Measurements from ENCODE around the gene ATP5PF. TPM values are rescaled to one million over a fixed set of nuclear protein-coding genes. Genes with fewer than 3 reads are reported as not detected.
"Not testable (repeated sequence)": the region's sequence is repeated elsewhere in the genome, so short reads cannot be mapped to it uniquely, and the experiment has no call there.

ATP5PF gene
- total and polyA plus RNA-seq, 10 of the 15 experiments (the other 5 are each of a cell fraction or from before 2014, with no cell fraction given) = 103 to 1,604 (median 487) TPM

- TF ChIP-seq ZBTB40 (IDR thresholded peaks at IDR 0.05; ENCODE audit: borderline replicate concordance) (peak; percentile 99), SRF (IDR thresholded peaks at IDR 0.05; ENCODE audit: low read depth in 2 of 2, low read length in 2 of 2) (peak; percentile 63 to 74), CREM (IDR thresholded peaks at IDR 0.05; ENCODE audit: low read depth) (peak; percentile 88), KDM1A (IDR thresholded peaks at IDR 0.05; ENCODE audit: borderline replicate concordance) (no peak), CBFB (IDR thresholded peaks at IDR 0.05; ENCODE audit: low read depth) (peak; percentile 20; the same call in 1 of the 2 replicates), MLLT1 (IDR thresholded peaks at IDR 0.05) (peak; percentile 89), HDAC2 (IDR thresholded peaks at IDR 0.05) (no peak), HDGF (IDR thresholded peaks at IDR 0.05) (peak; percentile 62; the same call in 1 of the 2 replicates), MAX (IDR thresholded peaks at IDR 0.05; ENCODE audit: low read depth, low read length) (peak; percentile 72), MEF2B (IDR thresholded peaks at IDR 0.05; ENCODE audit: partially characterized antibody, poor library complexity, severe bottlenecking) (no peak)
These were observed at the start of gene ATP5PF, which contains the start of gene GABPA (continued) for GRCh38 chr21:25734904-25735645.

GRCh38 chr21:25778126-25778875, 43.6 kb upstream of the ATP5PF start:
- H3K36me3 ChIP-seq (ENCODE audit: control insufficient read depth in 2 of 2, insufficient read depth in 2 of 2, low read length in 1 of 2); RAD21 ChIA-PET (ENCODE audit: unreplicated experiment); intact Hi-C loops (cut with micrococcal nuclease; ENCODE audit: unreplicated experiment); in situ Hi-C loops (cut with MboI); H3K9me3 ChIP-seq (replicated peaks; ENCODE audit: control insufficient read depth, insufficient read depth, low read length); H3K27ac ChIP-seq (ENCODE audit: control insufficient read depth, insufficient read depth); POLR2A ChIA-PET; H3K79me2 ChIP-seq (ENCODE audit: control insufficient read depth, insufficient read depth, low read length); FAIRE-seq; SMC1A ChIA-PET (ENCODE audit: uncharacterized antibody, unreplicated experiment); H4K20me1 ChIP-seq (ENCODE audit: control insufficient read depth, insufficient read depth); H3K27me3 ChIP-seq (replicated peaks in 1 of 2; ENCODE audit: control insufficient read depth in 2 of 2, insufficient read depth in 2 of 2, low read length in 1 of 2); H3K4me2 ChIP-seq (ENCODE audit: control insufficient read depth, insufficient read depth); H2AFZ ChIP-seq (ENCODE audit: control insufficient read depth, low read depth, low read length); ATAC-seq; H3K4me3 ChIP-seq; DNase-seq (ENCODE audit: low read depth, low spot score); H3K4me1 ChIP-seq (ENCODE audit: control insufficient read depth, insufficient read depth, low read length); H3K9ac ChIP-seq (ENCODE audit: control insufficient read depth, insufficient read depth, low read length); BruUV-seq (replicated peaks): not testable (repeated sequence)
- CTCF ChIA-PET = interaction anchor here (0.8 to 1.0 kb wide), 2 partner anchors 21 to 23 kb away, joined by 3 read pairs; no protein-coding TSS in a partner anchor
- WGBS (ENCODE audit: insufficient coverage, insufficient replicate concordance, low lambda C conversion rate, missing lambda C conversion rate) = 86% methylated on average over 38 of the region's 52 CpGs
